GM23338 (cell line): Measurements from ENCODE around the gene GATA5. TPM values are rescaled to one million over a fixed set of nuclear protein-coding genes. Genes with fewer than 3 reads are reported as not detected.

Source experiments
- ATAC-seq: fragments of 200-7000 bp; cut with Tn5 transposase; 3 replicates; pipeline ENCODE4 v1.9.1; 2020
- DNase-seq: peaks from one replicate; pipeline ENCODE4 v3.0.0-alpha.2; 2015; ENCODE audit warnings: low spot score
- H2AFZ ChIP-seq: fragments of 200-600 bp; sonication (generic); 2 replicates; pipeline ENCODE4 v1.8.0; 2016; ENCODE audit warnings: antibody characterized with exemption, mild to moderate bottlenecking, moderate library complexity
- H3F3A ChIP-seq: fragments of 200-600 bp; sonication (generic); replicated peaks from 2 replicates; pipeline ENCODE4 v1.8.0; 2017; ENCODE audit warnings: antibody characterized with exemption, mixed run types, low read depth
- H3K27ac ChIP-seq: fragments of 200-600 bp; sonication (generic); 2 replicates; pipeline ENCODE4 v1.6.1; 2016; ENCODE audit warnings: low read depth
- H3K27me3 ChIP-seq: fragments of 200-600 bp; sonication (generic); 2 replicates; pipeline ENCODE4 v1.8.0; 2016; ENCODE audit warnings: mild to moderate bottlenecking, mixed run types, moderate library complexity; ENCODE audit not compliant: insufficient read depth
- H3K36me3 ChIP-seq: fragments of 200-600 bp; sonication (generic); 2 replicates; pipeline ENCODE4 v1.8.0; 2016; ENCODE audit warnings: mild to moderate bottlenecking; ENCODE audit not compliant: insufficient read depth
- H3K4me1 ChIP-seq: fragments of 200-600 bp; sonication (generic); 2 replicates; pipeline ENCODE4 v1.8.0; 2016; ENCODE audit warnings: mild to moderate bottlenecking, moderate library complexity; ENCODE audit not compliant: insufficient read depth
- H3K4me2 ChIP-seq: fragments of 200-600 bp; sonication (generic); 2 replicates; pipeline ENCODE4 v1.7.1; 2017; ENCODE audit warnings: mixed run types
- H3K4me3 ChIP-seq: fragments of 200-600 bp; sonication (generic); 2 replicates; pipeline ENCODE4 v1.6.1; 2016; ENCODE audit warnings: mixed run types
- H3K79me2 ChIP-seq: fragments of 200-600 bp; sonication (generic); replicated peaks from 2 replicates; pipeline ENCODE4 v1.8.0; 2017; ENCODE audit warnings: mild to moderate bottlenecking; ENCODE audit not compliant: insufficient read depth
- H3K9me2 ChIP-seq: fragments of 200-600 bp; sonication (generic); 2 replicates; pipeline ENCODE4 v1.8.0; 2017; ENCODE audit not compliant: insufficient read depth
- H4K20me1 ChIP-seq: fragments of 200-600 bp; sonication (generic); replicated peaks from 2 replicates; pipeline ENCODE4 v1.8.0; 2017; ENCODE audit warnings: mild to moderate bottlenecking; ENCODE audit not compliant: insufficient read depth
- H3K27ac Mint-ChIP-seq: 2 replicates; pipeline ENCODE4 v1.8.0; 2020; ENCODE audit warnings: inconsistent platforms, mild to moderate bottlenecking, moderate library complexity, mixed read lengths
- H3K27me3 Mint-ChIP-seq: 3 replicates; pipeline ENCODE4 v1.8.0; 2022; ENCODE audit warnings: low read depth, mild to moderate bottlenecking, moderate library complexity, mixed read lengths, inconsistent platforms; ENCODE audit not compliant: insufficient read depth, poor library complexity
- H3K36me3 Mint-ChIP-seq: 3 replicates; pipeline ENCODE4 v1.8.0; 2021; ENCODE audit warnings: low read depth, mild to moderate bottlenecking, inconsistent platforms, moderate library complexity, mixed read lengths
- H3K4me1 Mint-ChIP-seq: 3 replicates; pipeline ENCODE4 v1.8.0; 2020; ENCODE audit warnings: mild to moderate bottlenecking, inconsistent platforms, mixed read lengths
- H3K4me3 Mint-ChIP-seq: 3 replicates; pipeline ENCODE4 v1.8.0; 2021; ENCODE audit warnings: moderate library complexity, mild to moderate bottlenecking, inconsistent platforms, mixed read lengths
- H3K9me3 Mint-ChIP-seq: 3 replicates; pipeline ENCODE4 v1.8.0; 2020; ENCODE audit warnings: moderate library complexity, mild to moderate bottlenecking, inconsistent platforms, mixed read lengths
- CREB1 ChIP-seq: fragments of 250-450 bp; sonication (Bioruptor Pico); IDR thresholded peaks from 2 replicates; pipeline ENCODE4 v1.5.0; 2020; ENCODE audit warnings: low read depth, mild to moderate bottlenecking, moderate library complexity
- EZH2 ChIP-seq: fragments of 200-600 bp; sonication (generic); IDR thresholded peaks from one replicate; pipeline ENCODE4 v1.8.0; 2017; ENCODE audit warnings: antibody characterized with exemption, mild to moderate bottlenecking, low read depth; ENCODE audit not compliant: unreplicated experiment
- JUNB ChIP-seq: IDR thresholded peaks from one replicate; pipeline ENCODE4 v1.6.1; 2016; ENCODE audit warnings: antibody characterized with exemption; ENCODE audit not compliant: unreplicated experiment
- NANOG ChIP-seq: IDR thresholded peaks from 2 replicates; pipeline ENCODE4 v1.6.1; 2016; ENCODE audit warnings: antibody characterized with exemption, borderline replicate concordance
- POLR2AphosphoS5 ChIP-seq: IDR thresholded peaks from 2 replicates; pipeline ENCODE4 v1.6.1; 2016; ENCODE audit warnings: antibody characterized with exemption, low read depth
- STAT1 ChIP-seq: IDR thresholded peaks from one replicate; pipeline ENCODE4 v1.6.1; 2016; ENCODE audit warnings: antibody characterized with exemption; ENCODE audit not compliant: unreplicated experiment
- ZNF114 ChIP-seq: fragments of 250-450 bp; sonication (Bioruptor Pico); IDR thresholded peaks from 2 replicates; pipeline ENCODE4 v1.5.0; 2020; ENCODE audit warnings: mild to moderate bottlenecking, moderate library complexity
- ZNF331 ChIP-seq: fragments of 250-450 bp; sonication (Bioruptor Pico); IDR thresholded peaks from 2 replicates; pipeline ENCODE4 v1.5.0; 2020; ENCODE audit warnings: low read depth, mild to moderate bottlenecking, moderate library complexity
- polyA plus RNA-seq: library from polyadenylated mRNA; unstranded; fragments of >200 nt; fragmentation: Nextera tagmentation; extraction: Ambion mirVana; gene quantifications from 2 replicates; pipeline ENCODE4 v1.2.1, GENCODE V29; 2016
- total RNA-seq: library from RNA; depleted of rRNA; stranded (reverse); fragments of >200 nt; shearing (Covaris generic); gene quantifications from 2 replicates; pipeline ENCODE4 v1.2.3, GENCODE V29; 2014
- TF ChIP-seq, protein P1 (sequence below): fragments of 250-450 bp; sonication (Bioruptor Pico); IDR thresholded peaks from 2 replicates; pipeline ENCODE4 v1.5.0; 2020; ENCODE audit warnings: mild to moderate bottlenecking, moderate library complexity
- TF ChIP-seq, protein P2 (sequence below): IDR thresholded peaks from one replicate; pipeline ENCODE4 v1.6.1; 2018; ENCODE audit warnings: antibody characterized with exemption; ENCODE audit not compliant: unreplicated experiment
- TF ChIP-seq, protein P3 (sequence below): IDR thresholded peaks from 2 replicates; pipeline ENCODE4 v1.6.1; 2016; ENCODE audit warnings: antibody characterized with exemption
- TF ChIP-seq, protein P4 (sequence below), 2 experiments: fragments of 200-600 bp in 1 of 2; sonication (generic) in 1 of 2; conservative IDR thresholded peaks; 2 replicates each; pipeline versions ENCODE4 v1.5.1 to v1.6.1; 2016 to 2017; ENCODE audit warnings: antibody characterized with exemption in 2 of 2, low read depth in 2 of 2, mild to moderate bottlenecking in 2 of 2, moderate library complexity in 1 of 2

The GATA5 gene
- total and polyA plus RNA-seq, 2 experiments from 2014 or later = 0.60 to 0.73 TPM

DNA sequence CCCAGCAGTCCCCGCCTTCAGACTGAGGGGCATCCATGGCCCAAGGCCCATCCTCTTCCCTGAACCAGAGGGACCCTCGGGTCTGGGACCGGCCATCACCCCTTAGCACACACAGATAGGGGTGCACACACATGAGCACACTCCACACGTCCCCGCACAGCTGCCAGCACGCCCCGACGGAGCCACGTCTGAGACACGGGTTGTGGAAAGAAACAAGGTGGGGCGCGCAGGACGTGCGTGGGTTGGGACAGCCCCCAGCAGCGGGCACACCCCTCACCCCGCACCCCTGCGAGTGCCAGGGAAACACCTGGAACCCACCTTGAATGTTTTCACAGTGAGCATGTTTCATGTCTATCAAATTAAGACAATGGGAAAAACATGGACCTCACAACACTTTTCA is 6.4 kb downstream of the GATA5 start:
- peaks cover 4% of the 10 kb centered on the region for H3K4me1 ChIP-seq
- H3K27me3 ChIP-seq = peaks cover 13% of the 10 kb centered on the region
- H3K27ac ChIP-seq = no peak overlapping the region
- no peaks in the 10 kb centered on the region for H3K9me2 ChIP-seq
- peaks cover 21% of the 10 kb centered on the region for H3K27me3 Mint-ChIP-seq
- H3K4me3 Mint-ChIP-seq = no peak overlapping the region
- no peaks in the 10 kb centered on the region for H3K36me3 ChIP-seq
- ATAC-seq (no peak), DNase-seq (no peak)
- H3K4me2 ChIP-seq = no peak overlapping the region
- no peaks in the 10 kb centered on the region for H3K36me3 Mint-ChIP-seq
- H3K27ac Mint-ChIP-seq = no peak overlapping the region
- TF ChIP-seq ZNF114 (CRISPR knock-in tag) (no peak), CREB1 (CRISPR knock-in tag) (no peak), JUNB (no peak), NANOG (no peak), POLR2AphosphoS5 (no peak), ZNF331 (CRISPR knock-in tag) (no peak), EZH2 (no peak), STAT1 (no peak)
- TF ChIP-seq, protein P1, sequence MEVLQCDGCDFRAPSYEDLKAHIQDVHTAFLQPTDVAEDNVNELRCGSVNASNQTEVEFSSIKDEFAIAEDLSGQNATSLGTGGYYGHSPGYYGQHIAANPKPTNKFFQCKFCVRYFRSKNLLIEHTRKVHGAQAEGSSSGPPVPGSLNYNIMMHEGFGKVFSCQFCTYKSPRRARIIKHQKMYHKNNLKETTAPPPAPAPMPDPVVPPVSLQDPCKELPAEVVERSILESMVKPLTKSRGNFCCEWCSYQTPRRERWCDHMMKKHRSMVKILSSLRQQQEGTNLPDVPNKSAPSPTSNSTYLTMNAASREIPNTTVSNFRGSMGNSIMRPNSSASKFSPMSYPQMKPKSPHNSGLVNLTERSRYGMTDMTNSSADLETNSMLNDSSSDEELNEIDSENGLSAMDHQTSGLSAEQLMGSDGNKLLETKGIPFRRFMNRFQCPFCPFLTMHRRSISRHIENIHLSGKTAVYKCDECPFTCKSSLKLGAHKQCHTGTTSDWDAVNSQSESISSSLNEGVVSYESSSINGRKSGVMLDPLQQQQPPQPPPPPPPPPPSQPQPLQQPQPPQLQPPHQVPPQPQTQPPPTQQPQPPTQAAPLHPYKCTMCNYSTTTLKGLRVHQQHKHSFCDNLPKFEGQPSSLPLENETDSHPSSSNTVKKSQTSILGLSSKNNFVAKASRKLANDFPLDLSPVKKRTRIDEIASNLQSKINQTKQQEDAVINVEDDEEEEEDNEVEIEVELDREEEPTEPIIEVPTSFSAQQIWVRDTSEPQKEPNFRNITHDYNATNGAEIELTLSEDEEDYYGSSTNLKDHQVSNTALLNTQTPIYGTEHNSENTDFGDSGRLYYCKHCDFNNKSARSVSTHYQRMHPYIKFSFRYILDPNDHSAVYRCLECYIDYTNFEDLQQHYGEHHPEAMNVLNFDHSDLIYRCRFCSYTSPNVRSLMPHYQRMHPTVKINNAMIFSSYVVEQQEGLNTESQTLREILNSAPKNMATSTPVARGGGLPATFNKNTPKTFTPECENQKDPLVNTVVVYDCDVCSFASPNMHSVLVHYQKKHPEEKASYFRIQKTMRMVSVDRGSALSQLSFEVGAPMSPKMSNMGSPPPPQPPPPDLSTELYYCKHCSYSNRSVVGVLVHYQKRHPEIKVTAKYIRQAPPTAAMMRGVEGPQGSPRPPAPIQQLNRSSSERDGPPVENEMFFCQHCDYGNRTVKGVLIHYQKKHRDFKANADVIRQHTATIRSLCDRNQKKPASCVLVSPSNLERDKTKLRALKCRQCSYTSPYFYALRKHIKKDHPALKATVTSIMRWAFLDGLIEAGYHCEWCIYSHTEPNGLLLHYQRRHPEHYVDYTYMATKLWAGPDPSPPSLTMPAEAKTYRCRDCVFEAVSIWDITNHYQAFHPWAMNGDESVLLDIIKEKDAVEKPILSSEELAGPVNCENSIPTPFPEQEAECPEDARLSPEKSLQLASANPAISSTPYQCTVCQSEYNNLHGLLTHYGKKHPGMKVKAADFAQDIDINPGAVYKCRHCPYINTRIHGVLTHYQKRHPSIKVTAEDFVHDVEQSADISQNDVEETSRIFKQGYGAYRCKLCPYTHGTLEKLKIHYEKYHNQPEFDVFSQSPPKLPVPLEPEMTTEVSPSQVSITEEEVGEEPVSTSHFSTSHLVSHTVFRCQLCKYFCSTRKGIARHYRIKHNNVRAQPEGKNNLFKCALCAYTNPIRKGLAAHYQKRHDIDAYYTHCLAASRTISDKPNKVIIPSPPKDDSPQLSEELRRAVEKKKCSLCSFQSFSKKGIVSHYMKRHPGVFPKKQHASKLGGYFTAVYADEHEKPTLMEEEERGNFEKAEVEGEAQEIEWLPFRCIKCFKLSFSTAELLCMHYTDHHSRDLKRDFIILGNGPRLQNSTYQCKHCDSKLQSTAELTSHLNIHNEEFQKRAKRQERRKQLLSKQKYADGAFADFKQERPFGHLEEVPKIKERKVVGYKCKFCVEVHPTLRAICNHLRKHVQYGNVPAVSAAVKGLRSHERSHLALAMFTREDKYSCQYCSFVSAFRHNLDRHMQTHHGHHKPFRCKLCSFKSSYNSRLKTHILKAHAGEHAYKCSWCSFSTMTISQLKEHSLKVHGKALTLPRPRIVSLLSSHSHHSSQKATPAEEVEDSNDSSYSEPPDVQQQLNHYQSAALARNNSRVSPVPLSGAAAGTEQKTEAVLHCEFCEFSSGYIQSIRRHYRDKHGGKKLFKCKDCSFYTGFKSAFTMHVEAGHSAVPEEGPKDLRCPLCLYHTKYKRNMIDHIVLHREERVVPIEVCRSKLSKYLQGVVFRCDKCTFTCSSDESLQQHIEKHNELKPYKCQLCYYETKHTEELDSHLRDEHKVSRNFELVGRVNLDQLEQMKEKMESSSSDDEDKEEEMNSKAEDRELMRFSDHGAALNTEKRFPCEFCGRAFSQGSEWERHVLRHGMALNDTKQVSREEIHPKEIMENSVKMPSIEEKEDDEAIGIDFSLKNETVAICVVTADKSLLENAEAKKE (CRISPR knock-in tag) = no peak
- TF ChIP-seq, protein P2, sequence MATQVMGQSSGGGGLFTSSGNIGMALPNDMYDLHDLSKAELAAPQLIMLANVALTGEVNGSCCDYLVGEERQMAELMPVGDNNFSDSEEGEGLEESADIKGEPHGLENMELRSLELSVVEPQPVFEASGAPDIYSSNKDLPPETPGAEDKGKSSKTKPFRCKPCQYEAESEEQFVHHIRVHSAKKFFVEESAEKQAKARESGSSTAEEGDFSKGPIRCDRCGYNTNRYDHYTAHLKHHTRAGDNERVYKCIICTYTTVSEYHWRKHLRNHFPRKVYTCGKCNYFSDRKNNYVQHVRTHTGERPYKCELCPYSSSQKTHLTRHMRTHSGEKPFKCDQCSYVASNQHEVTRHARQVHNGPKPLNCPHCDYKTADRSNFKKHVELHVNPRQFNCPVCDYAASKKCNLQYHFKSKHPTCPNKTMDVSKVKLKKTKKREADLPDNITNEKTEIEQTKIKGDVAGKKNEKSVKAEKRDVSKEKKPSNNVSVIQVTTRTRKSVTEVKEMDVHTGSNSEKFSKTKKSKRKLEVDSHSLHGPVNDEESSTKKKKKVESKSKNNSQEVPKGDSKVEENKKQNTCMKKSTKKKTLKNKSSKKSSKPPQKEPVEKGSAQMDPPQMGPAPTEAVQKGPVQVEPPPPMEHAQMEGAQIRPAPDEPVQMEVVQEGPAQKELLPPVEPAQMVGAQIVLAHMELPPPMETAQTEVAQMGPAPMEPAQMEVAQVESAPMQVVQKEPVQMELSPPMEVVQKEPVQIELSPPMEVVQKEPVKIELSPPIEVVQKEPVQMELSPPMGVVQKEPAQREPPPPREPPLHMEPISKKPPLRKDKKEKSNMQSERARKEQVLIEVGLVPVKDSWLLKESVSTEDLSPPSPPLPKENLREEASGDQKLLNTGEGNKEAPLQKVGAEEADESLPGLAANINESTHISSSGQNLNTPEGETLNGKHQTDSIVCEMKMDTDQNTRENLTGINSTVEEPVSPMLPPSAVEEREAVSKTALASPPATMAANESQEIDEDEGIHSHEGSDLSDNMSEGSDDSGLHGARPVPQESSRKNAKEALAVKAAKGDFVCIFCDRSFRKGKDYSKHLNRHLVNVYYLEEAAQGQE = no peak
- TF ChIP-seq, protein P3, sequence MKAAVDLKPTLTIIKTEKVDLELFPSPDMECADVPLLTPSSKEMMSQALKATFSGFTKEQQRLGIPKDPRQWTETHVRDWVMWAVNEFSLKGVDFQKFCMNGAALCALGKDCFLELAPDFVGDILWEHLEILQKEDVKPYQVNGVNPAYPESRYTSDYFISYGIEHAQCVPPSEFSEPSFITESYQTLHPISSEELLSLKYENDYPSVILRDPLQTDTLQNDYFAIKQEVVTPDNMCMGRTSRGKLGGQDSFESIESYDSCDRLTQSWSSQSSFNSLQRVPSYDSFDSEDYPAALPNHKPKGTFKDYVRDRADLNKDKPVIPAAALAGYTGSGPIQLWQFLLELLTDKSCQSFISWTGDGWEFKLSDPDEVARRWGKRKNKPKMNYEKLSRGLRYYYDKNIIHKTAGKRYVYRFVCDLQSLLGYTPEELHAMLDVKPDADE = no peak
- TF ChIP-seq, protein P4, sequence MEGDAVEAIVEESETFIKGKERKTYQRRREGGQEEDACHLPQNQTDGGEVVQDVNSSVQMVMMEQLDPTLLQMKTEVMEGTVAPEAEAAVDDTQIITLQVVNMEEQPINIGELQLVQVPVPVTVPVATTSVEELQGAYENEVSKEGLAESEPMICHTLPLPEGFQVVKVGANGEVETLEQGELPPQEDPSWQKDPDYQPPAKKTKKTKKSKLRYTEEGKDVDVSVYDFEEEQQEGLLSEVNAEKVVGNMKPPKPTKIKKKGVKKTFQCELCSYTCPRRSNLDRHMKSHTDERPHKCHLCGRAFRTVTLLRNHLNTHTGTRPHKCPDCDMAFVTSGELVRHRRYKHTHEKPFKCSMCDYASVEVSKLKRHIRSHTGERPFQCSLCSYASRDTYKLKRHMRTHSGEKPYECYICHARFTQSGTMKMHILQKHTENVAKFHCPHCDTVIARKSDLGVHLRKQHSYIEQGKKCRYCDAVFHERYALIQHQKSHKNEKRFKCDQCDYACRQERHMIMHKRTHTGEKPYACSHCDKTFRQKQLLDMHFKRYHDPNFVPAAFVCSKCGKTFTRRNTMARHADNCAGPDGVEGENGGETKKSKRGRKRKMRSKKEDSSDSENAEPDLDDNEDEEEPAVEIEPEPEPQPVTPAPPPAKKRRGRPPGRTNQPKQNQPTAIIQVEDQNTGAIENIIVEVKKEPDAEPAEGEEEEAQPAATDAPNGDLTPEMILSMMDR (conservative IDR thresholded peaks at IDR 0.05; ENCODE audit: low read depth in 2 of 2) = no peak
- H3K4me3 ChIP-seq = no peak overlapping the region
- H3K4me1 Mint-ChIP-seq = peaks cover 8% of the 10 kb centered on the region
- no peaks in the 10 kb centered on the region for H4K20me1 ChIP-seq
- no peak overlapping the region for H2AFZ ChIP-seq
- H3K9me3 Mint-ChIP-seq = no peaks in the 10 kb centered on the region
- H3F3A ChIP-seq = 0 out of 2 replicates have a peak, but pooled peaks cover 5% of the 10 kb centered on the region
- no peaks in the 10 kb centered on the region for H3K79me2 ChIP-seq
